ENCODE measurements around the gene MYBPC1.
"Not testable (repeated sequence)": the region's sequence is repeated elsewhere in the genome, so short reads cannot be mapped to it uniquely, and the experiment has no call there.

GRCh38 chr12:101676497-101676896 lies 81.7 kb downstream of the MYBPC1 start:
- not testable (repeated sequence) for TF ChIP-seq ELF4 (IDR thresholded peaks at IDR 0.05); L3MBTL2 (conservative IDR thresholded peaks at IDR 0.05); SUZ12 (IDR thresholded peaks at IDR 0.05)

Data from HEK293T (cell line).